ENCODE results near the gene MIOX.

Gene MIOX

GRCh38 chr22:50486561-50487289 lies at the start of gene MIOX:
Gene MIOX (plus strand): TSS chr22:50486859. CDS start chr22:50486898, 39 bp downstream.
- no peak for DNase-seq

- DNase-seq = peak; percentile 26
These were observed 49.0 kb upstream of the MIOX start for GRCh38 chr22:50437511-50438304.

GRCh38 chr22:50438305-50439275 lies 48.1 kb upstream of the MIOX start:
- peak; percentile 31 for DNase-seq

- peak; percentile 32 for DNase-seq
These were observed 47.3 kb upstream of the MIOX start for GRCh38 chr22:50439314-50439870.

GRCh38 chr22:50439871-50440331 lies 46.8 kb upstream of the MIOX start:
- peak; percentile 25 for DNase-seq

GRCh38 chr22:50440544-50441249 lies 46.0 kb upstream of the MIOX start:
- peak; percentile 28 for DNase-seq

GRCh38 chr22:50441428-50441993 lies 45.1 kb upstream of the MIOX start:
- DNase-seq = peak; percentile 46

- DNase-seq = peak; percentile 31
These were observed 43.5 kb upstream of the MIOX start for GRCh38 chr22:50443197-50443596.

DNA sequence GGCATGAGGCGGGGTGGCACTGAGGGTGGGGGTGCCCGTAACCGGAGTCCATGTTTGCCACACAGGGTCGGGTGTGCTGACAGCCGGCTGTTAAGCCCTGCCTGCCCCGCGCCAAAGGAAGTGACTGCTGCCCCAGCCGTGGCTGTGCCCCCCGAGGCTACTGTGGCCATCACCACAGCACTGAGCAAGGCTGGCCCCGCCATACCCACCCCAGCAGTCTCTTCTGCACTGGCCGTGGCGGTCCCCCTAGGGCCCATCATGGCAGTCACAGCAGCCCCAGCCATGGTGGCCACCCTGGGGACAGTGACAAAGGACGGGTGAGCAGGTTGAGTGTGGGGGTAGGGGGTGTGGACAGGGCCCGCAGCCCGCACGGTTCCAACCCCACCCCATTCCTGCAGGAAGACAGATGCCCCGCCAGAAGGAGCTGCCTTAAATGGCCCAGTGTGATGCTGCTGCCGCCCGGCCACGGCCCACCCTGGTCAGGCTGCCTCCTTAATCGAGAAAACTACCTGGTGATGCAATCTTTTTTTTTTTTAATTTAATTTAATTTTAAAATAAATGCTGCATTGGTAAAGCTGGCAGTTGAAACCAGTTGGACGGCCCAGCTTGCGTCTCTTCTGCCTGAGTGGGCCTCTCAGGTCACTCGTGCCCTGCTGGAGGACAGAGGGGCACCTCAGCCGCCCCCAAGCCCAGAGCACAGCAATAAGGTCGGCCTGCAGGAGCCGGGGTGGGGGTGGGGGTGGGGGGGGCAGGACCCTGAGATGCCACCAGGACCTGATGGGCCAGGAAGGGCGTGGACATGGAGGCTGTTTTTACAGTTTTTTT lies 42.6 kb upstream of the MIOX start:
- DNase-seq = peak; percentile 36

DNA sequence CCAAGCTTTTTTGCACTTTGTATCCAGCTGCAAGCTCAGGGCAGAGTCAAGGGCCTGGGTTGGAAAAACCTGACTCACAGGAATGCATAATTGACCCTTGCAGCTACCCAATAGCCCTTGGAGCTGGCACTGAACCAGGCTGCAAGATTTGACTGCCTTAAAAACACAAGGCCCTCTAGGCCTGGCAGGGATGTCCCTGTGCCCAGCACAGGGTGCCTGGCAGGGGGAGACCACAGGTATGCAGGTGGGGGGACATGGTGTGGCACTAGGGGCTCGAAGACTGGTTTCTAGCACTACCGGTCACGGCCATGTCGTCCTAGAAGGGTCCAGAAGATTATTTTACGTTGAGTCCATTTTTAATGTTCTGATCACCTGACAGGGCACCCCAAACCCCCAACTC lies 42.0 kb upstream of the MIOX start:
- DNase-seq = peak; percentile 43

- peak; percentile 51 for DNase-seq
These were observed 41.4 kb upstream of the MIOX start for GRCh38 chr22:50445071-50445879.

- DNase-seq = peak; percentile 49
These were observed 40.6 kb upstream of the MIOX start for GRCh38 chr22:50445880-50446707.

GRCh38 chr22:50446708-50447575 lies 39.7 kb upstream of the MIOX start:
- peak; percentile 41 for DNase-seq

- peak; percentile 35 for DNase-seq
These were observed 38.8 kb upstream of the MIOX start for GRCh38 chr22:50447576-50448551.

- DNase-seq = no peak
These were observed 34.0 kb upstream of the MIOX start for GRCh38 chr22:50452649-50453048.

- DNase-seq = no peak
These were observed 32.0 kb upstream of the MIOX start for GRCh38 chr22:50454556-50455075.
